Hematopoietic multipotent progenitor cell treated with erythropoietin and hydrocortisone succinate and interleukin-3 and kit ligand, for 6 days (in vitro differentiated cells): ENCODE measurements around the gene GEMIN5.

Source experiments
- DNase-seq: peaks from one replicate; pipeline ENCODE4 v3.0.0-alpha.2; 2015

Gene GEMIN5

DNA sequence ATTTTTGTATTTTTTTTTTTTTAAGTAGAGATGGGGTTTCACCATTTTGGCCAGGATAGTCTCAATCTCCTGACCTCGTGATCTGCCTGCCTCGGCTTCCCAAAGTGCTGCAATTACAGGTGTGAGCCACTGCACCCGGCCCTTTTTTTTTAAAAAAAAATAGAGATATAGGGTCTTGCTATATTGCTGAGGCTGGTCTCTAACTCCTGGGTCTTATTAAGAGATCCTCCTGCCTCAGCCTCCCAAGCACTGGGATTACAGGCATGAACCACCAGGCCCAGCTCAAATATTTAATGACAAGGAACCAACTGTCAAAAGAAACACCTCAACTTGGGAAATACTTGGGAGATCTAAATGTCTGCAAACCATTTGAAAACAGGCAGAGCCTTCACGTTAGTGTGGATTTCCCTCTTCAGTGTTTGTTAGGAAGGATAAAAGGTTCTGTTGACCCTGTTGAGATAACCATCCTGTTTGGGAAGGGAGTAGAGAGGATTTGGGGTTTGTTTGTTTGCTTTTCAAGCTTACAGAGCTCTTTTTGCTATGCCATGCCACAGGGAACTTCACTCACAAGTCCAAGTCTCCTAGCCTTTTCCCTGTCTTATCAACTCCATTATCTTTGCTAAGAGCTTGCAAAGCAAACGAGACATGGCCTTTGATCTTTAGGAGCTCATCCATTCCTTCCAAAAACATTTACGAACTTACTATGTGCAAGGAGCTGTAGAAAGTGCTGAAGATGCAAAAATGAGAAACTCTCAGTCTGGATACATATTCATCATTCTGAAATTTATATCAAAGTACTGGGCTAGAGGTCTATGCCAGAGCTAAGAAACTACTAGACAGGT, 95.1 kb downstream of the GEMIN5 start:
- DNase-seq: no peak

DNA sequence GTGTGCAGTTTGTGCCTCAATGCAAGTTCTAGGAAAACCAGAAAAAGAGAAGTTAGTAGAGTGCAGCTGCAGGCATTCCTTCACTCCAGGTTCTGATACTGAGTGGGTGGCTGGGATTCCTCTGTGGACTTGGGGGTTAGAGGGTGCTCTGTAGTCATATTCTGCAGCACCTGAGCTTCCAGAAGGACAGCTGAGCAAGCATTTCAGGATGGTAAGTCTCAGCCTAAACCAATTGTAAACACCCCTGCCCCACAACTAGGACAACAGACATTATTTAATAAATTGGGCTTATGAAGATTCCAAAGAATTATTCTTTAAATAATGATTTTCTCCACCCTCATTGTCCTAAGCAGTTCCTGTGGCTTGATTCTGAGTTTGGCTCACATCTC, 96.7 kb downstream of the GEMIN5 start:
- no peak for DNase-seq

GRCh38 chr5:154840435-154841272, 97.4 kb downstream of the GEMIN5 start:
- peak; percentile 97 for DNase-seq
